Right renal cortex interstitium (tissue), 3 donors: ENCODE data around the gene RNF125. TPM values are rescaled to one million over a fixed set of nuclear protein-coding genes. Genes with fewer than 3 reads are reported as not detected.

Source experiments
- polyA plus RNA-seq, 3 donors: library from polyadenylated mRNA; unstranded; fragments of 120-200 nt; gene quantifications; one replicate each; pipeline ENCODE4 v1.2.1, GENCODE V29; 2013; ENCODE audit not compliant: insufficient read length in 3 of 3

Gene RNF125
- polyA plus RNA-seq, 3 donors, result 1.6 to 2.6 (median 2.3) TPM

Other genes starting within 250 kb of the RNF125 start
- gene TRAPPC8, start 75.7 kb upstream of the RNF125 start, polyA plus RNA-seq, result 10 to 100 TPM; 65.4 to 72.7 (median 68.6) TPM
- gene RNF138, start 73.0 kb downstream of the RNF125 start, polyA plus RNA-seq, result 10 to 100 TPM; 66.4 to 71.7 (median 68.8) TPM
- gene MEP1B, start 171.2 kb downstream of the RNF125 start, polyA plus RNA-seq, result under 1 TPM in 1 of 3 donors, not detected in 2; 0.21 TPM